H1 (cell line): ENCODE results near the gene MBTPS1. TPM values are rescaled to one million over a fixed set of nuclear protein-coding genes. Genes with fewer than 3 reads are reported as not detected.

Experiments
- CTCF ChIA-PET: fragments of 300-600 bp; sonication (Branson Sonifier 250); formaldehyde crosslinking; loops from one replicate; lab custom pipeline; 2021; ENCODE audit not compliant: partially characterized antibody; lab: Charles Lee
- POLR2A ChIA-PET: fragments of 300-600 bp; sonication (Branson Sonifier 250); formaldehyde crosslinking; loops from one replicate; lab custom pipeline; 2021; ENCODE audit warnings: inconsistent platforms; ENCODE audit not compliant: partially characterized antibody; lab: Charles Lee
- DNase-seq, 2 experiments: peaks; one replicate each; pipeline versions ENCODE4 v3.0.0 to v3.0.0-alpha.2; 2010 to 2022; ENCODE audit warnings: low spot score in 2 of 2, low read depth in 1 of 2, mixed read lengths in 1 of 2
- FAIRE-seq: peaks from 2 replicates; lab custom pipeline; 2011; peaks lifted over from hg19 to GRCh38; lab: Jason Lieb, UNC
- H2AFZ ChIP-seq: 2 replicates; pipeline ENCODE4 v1.8.1; 2012; ENCODE audit warnings: low read length, inconsistent platforms
- H2AK5ac ChIP-seq: 2 replicates; pipeline ENCODE4 v1.6.1; 2013; ENCODE audit warnings: low read depth, low read length
- H2BK120ac ChIP-seq: replicated peaks from 2 replicates; pipeline ENCODE3; 2013; ENCODE audit warnings: low read depth, low read length, inconsistent platforms
- H2BK12ac ChIP-seq: 2 replicates; pipeline ENCODE4 v1.6.1; 2013; ENCODE audit warnings: low read depth, low read length
- H2BK15ac ChIP-seq: 2 replicates; pipeline ENCODE4 v1.6.1; 2013; ENCODE audit warnings: low read length
- H2BK20ac ChIP-seq: 2 replicates; pipeline ENCODE4 v1.6.1; 2013; ENCODE audit warnings: low read length
- H2BK5ac ChIP-seq: 2 replicates; pipeline ENCODE4 v1.6.1; 2013; ENCODE audit warnings: low read depth, low read length
- H3K14ac ChIP-seq: 2 replicates; pipeline ENCODE4 v1.6.1; 2013; ENCODE audit warnings: inconsistent platforms; ENCODE audit not compliant: insufficient read length
- H3K18ac ChIP-seq: 2 replicates; pipeline ENCODE4 v1.6.1; 2013; ENCODE audit warnings: low read length; ENCODE audit errors: extremely low read depth
- H3K23ac ChIP-seq: 2 replicates; pipeline ENCODE4 v1.6.1; 2013; ENCODE audit warnings: inconsistent platforms; ENCODE audit not compliant: insufficient read length
- H3K23me2 ChIP-seq: 2 replicates; pipeline ENCODE4 v1.6.1; 2013; ENCODE audit warnings: low read depth, low read length
- H3K27ac ChIP-seq: 2 replicates; pipeline ENCODE4 v1.6.1; 2011; ENCODE audit warnings: low read depth, low read length, inconsistent platforms
- H3K27me3 ChIP-seq, 4 experiments: replicated peaks in 1 of 4; 1 replicate in 1 of 4; 2 replicates in 3 of 4; pipeline versions ENCODE4 v1.6.1 to v1.8.1; 2011 to 2013; ENCODE audit warnings: low read length in 3 of 4, mild to moderate bottlenecking in 3 of 4, inconsistent platforms in 2 of 4, mixed read lengths in 2 of 4, moderate library complexity in 1 of 4; ENCODE audit not compliant: control insufficient read depth in 3 of 4, insufficient read depth in 3 of 4; ENCODE audit errors: extremely low read depth in 1 of 4
- H3K36me3 ChIP-seq, 4 experiments: 2 replicates each; pipeline versions ENCODE4 v1.6.1 to v1.8.1; 2011 to 2013; ENCODE audit warnings: mild to moderate bottlenecking in 4 of 4, low read length in 3 of 4, moderate library complexity in 2 of 4, control low read depth in 1 of 4, inconsistent platforms in 1 of 4; ENCODE audit not compliant: insufficient read depth in 4 of 4, control insufficient read depth in 2 of 4
- H3K4ac ChIP-seq: replicated peaks from 2 replicates; pipeline ENCODE3; 2013; ENCODE audit warnings: low read length, low read depth, mixed read lengths, inconsistent platforms; ENCODE audit not compliant: insufficient read length
- H3K4me1 ChIP-seq, 4 experiments: replicated peaks in 1 of 4; 1 replicate in 1 of 4; 2 replicates in 3 of 4; pipeline versions ENCODE4 v1.6.1 to v1.8.1; 2011 to 2013; ENCODE audit warnings: low read length in 3 of 4, inconsistent platforms in 2 of 4, mixed read lengths in 1 of 4; ENCODE audit not compliant: insufficient read depth in 4 of 4, control insufficient read depth in 3 of 4
- H3K4me2 ChIP-seq, 2 experiments: 2 replicates each; pipeline versions ENCODE4 v1.6.1 to v1.8.1; 2011 to 2013; ENCODE audit warnings: low read depth in 2 of 2, low read length in 2 of 2, control low read depth in 1 of 2, inconsistent platforms in 1 of 2, mild to moderate bottlenecking in 1 of 2; ENCODE audit not compliant: insufficient read depth in 1 of 2
- H3K4me3 ChIP-seq, 4 experiments: fragments of 200-600, 300-600 bp in 1 of 4; sonication (generic), shearing (Covaris generic), sonication (Bioruptor Twin) in 1 of 4; 2 replicates each; pipeline versions ENCODE4 v1.5.1 to v1.8.1; 2011 to 2016; ENCODE audit warnings: low read length in 4 of 4, low read depth in 3 of 4, control low read depth in 2 of 4, inconsistent platforms in 2 of 4, mild to moderate bottlenecking in 2 of 4, mixed read lengths in 1 of 4, moderate library complexity in 1 of 4; ENCODE audit not compliant: insufficient read depth in 2 of 4; ENCODE audit errors: extremely low read depth in 1 of 4
- H3K56ac ChIP-seq: replicated peaks from 2 replicates; pipeline ENCODE3; 2013; ENCODE audit warnings: low read depth, mild to moderate bottlenecking, mixed read lengths, low read length, inconsistent platforms; ENCODE audit not compliant: insufficient read length
- H3K79me1 ChIP-seq: 2 replicates; pipeline ENCODE4 v1.6.1; 2013; ENCODE audit warnings: low read depth, low read length, control low read depth
- H3K79me2 ChIP-seq, 2 experiments: 2 replicates each; pipeline versions ENCODE4 v1.6.1 to v1.8.1; 2012 to 2013; ENCODE audit warnings: low read length in 2 of 2, mild to moderate bottlenecking in 2 of 2, inconsistent platforms in 1 of 2; ENCODE audit not compliant: insufficient read depth in 2 of 2, control insufficient read depth in 1 of 2
- H3K9ac ChIP-seq, 4 experiments: replicated peaks in 1 of 4; 1 replicate in 1 of 4; 2 replicates in 3 of 4; pipeline versions ENCODE4 v1.6.1 to v1.8.1; 2011 to 2013; ENCODE audit warnings: low read depth in 3 of 4, low read length in 3 of 4, control low read depth in 2 of 4, mild to moderate bottlenecking in 2 of 4, moderate library complexity in 2 of 4, inconsistent platforms in 1 of 4; ENCODE audit errors: extremely low read depth in 1 of 4
- H3K9me3 ChIP-seq, 2 experiments: 2 replicates each; pipeline versions ENCODE4 v1.6.1 to v1.8.1; 2012 to 2013; ENCODE audit warnings: mild to moderate bottlenecking in 2 of 2, moderate library complexity in 2 of 2, control low read depth in 1 of 2, inconsistent platforms in 1 of 2, low read depth in 1 of 2, low read length in 1 of 2, mixed read lengths in 1 of 2; ENCODE audit not compliant: insufficient read depth in 2 of 2
- H4K20me1 ChIP-seq, 2 experiments: replicated peaks in 1 of 2; 2 replicates each; pipeline versions ENCODE3 to v1.8.1; 2011 to 2013; ENCODE audit warnings: inconsistent platforms in 2 of 2, low read length in 2 of 2, mild to moderate bottlenecking in 1 of 2; ENCODE audit not compliant: insufficient read depth in 2 of 2, control insufficient read depth in 1 of 2
- H4K5ac ChIP-seq: 2 replicates; pipeline ENCODE4 v1.6.1; 2013; ENCODE audit warnings: low read length, low read depth, mixed read lengths, inconsistent platforms; ENCODE audit not compliant: insufficient read length
- H4K8ac ChIP-seq: 2 replicates; pipeline ENCODE4 v1.8.0; 2013; ENCODE audit warnings: mild to moderate bottlenecking, moderate library complexity, low read length, inconsistent platforms; ENCODE audit not compliant: insufficient read depth; ENCODE audit errors: extremely low read depth
- H4K91ac ChIP-seq: replicated peaks from 2 replicates; pipeline ENCODE3; 2013; ENCODE audit warnings: low read length, mixed read lengths, inconsistent platforms; ENCODE audit not compliant: insufficient read length
- CTBP2 ChIP-seq: IDR thresholded peaks from 2 replicates; pipeline ENCODE4 v1.7.0; 2011; ENCODE audit warnings: borderline replicate concordance, mild to moderate bottlenecking, moderate library complexity, mixed read lengths, low read length; ENCODE audit not compliant: insufficient read depth, insufficient read length
- HDAC2 ChIP-seq, 2 experiments: fragments of 300-600 bp in 1 of 2; sonication (generic) in 1 of 2; IDR thresholded peaks; 2 replicates each; pipeline ENCODE4 v1.6.1; 2011 to 2012; ENCODE audit warnings: low read depth in 2 of 2, low read length in 2 of 2, mild to moderate bottlenecking in 2 of 2, moderate library complexity in 2 of 2, borderline replicate concordance in 1 of 2, inconsistent platforms in 1 of 2
- PHF8 ChIP-seq: fragments of 200-600 bp; sonication (generic); conservative IDR thresholded peaks from 2 replicates; pipeline ENCODE4 v1.7.1; 2012; ENCODE audit warnings: low read depth, mild to moderate bottlenecking, inconsistent platforms, low read length, moderate library complexity
- TAF1 ChIP-seq: IDR thresholded peaks from 2 replicates; pipeline ENCODE4 v1.6.1; 2011; ENCODE audit warnings: mild to moderate bottlenecking, low read depth, low read length
- WGBS, 2 experiments: shearing (Covaris generic) in 1 of 2; methylation state at CpG; one replicate each; pipeline versions ENCODE4 v1.1.6 to v1.1.7; 2013 to 2015; ENCODE audit warnings: low lambda C conversion rate in 2 of 2, mixed read lengths in 2 of 2, inconsistent platforms in 1 of 2, low coverage in 1 of 2, missing lambda C conversion rate in 1 of 2; ENCODE audit not compliant: insufficient replicate concordance in 2 of 2, insufficient coverage in 1 of 2, insufficient read length in 1 of 2; ENCODE audit errors: extremely low coverage in 1 of 2, missing lambda C conversion rate in 1 of 2; 5-methylcytosine and 5-hydroxymethylcytosine counted together
- polyA plus RNA-seq, 7 experiments: library from polyadenylated mRNA; depleted of rRNA in 3 of 7; stranded (reverse) in 5 of 7; unstranded in 2 of 7; fragments of >200 nt in 5 of 7; fragments of 200-250 nt in 2 of 7; gene quantifications; 1 replicate in 5 of 7; 2 replicates in 1 of 7; 4 replicates in 1 of 7; pipeline versions ENCODE4 v1.2.1 to v1.2.3, GENCODE V29; 2011 to 2013; ENCODE audit warnings: missing spikeins in 2 of 7, mixed read lengths in 2 of 7
- total RNA-seq: library from RNA; stranded (reverse); fragmentation: NEBNext Ultra II Directional; extraction: Animal tissue kit (Norgen Biotek cat#: 25700); gene quantifications from 2 replicates; pipeline ENCODE4 v1.2.1, GENCODE V29; 2021
- TF ChIP-seq, protein P1 (sequence below): IDR thresholded peaks from 2 replicates; pipeline ENCODE4 v1.6.1; 2012; ENCODE audit warnings: low read length, inconsistent platforms
- TF ChIP-seq, protein P2 (sequence below): IDR thresholded peaks from 2 replicates; pipeline ENCODE4 v1.6.1; 2011; ENCODE audit warnings: low read length, improper control_type of control experiment
- TF ChIP-seq, protein P3 (sequence below): IDR thresholded peaks from 2 replicates; pipeline ENCODE4 v1.6.1; 2012; ENCODE audit warnings: inconsistent platforms

The MBTPS1 gene
- total and polyA plus RNA-seq, 2 of the 8 experiments (the other 6 are each of a cell fraction or from before 2014, with no cell fraction given) = 30.6 to 53.3 TPM

DNA sequence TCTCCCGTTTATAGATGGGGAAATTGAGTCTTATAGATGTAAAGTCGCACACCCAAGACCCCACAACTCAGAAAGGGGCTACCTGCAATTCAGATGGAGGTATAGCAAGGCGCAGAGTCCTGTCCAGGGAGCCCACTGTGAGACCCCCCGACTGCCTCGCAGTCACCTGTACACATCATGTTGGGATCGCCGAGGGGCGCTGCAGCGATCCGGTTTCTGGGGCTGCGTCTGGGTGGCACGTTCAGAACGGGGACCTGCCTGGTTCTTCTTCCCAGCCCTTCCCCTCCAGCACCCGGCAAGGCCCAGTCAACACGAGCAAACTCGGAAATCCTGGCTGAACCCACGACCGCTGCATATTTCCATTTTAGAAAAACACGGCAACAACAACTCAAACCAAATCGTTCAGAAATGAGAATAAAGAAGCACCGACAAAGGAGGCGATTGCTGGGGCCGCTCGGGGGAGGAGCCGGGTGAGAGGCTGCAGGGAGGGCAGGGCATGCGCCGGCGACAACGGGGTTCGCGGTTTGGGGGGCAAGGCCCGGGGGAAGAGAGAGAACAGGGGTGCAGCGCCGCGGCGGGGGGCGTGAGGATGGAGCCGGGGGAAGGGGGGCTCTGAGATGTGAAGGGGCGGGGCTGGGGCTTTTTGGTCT, 27.6 kb upstream of the MBTPS1 start:
- no peak overlapping the region for H2AK5ac ChIP-seq
- H3K56ac ChIP-seq = no peak overlapping the region
- WGBS, 2 experiments = 2% methylated on average over 25 of the region's 39 CpGs; no CpG with 5 or more reads in 1 of the 2 experiments
- peaks cover 0 to 7% (median 3%) of the 10 kb centered on the region in 4 experiments; a peak in 2 of 7 replicates for H3K27me3 ChIP-seq
- H3K9me3 ChIP-seq = no peaks in the 10 kb centered on the region
- H3K4ac ChIP-seq = no peak overlapping the region
- peak overlapping the region; percentile 40 to 73 (median 60) for H3K9ac ChIP-seq
- H3K79me2 ChIP-seq = peaks cover 5 to 43% of the 10 kb centered on the region in 2 experiments; a peak in 3 of 4 replicates
- H3K27ac ChIP-seq = no peak overlapping the region
- H3K4me2 ChIP-seq = peak overlapping the region; percentile 89 to 97
- H3K36me3 ChIP-seq = peaks cover 0 to 3% (median 0%) of the 10 kb centered on the region in 4 experiments; a peak in 1 of 8 replicates
- peaks cover 8% of the 10 kb centered on the region; the same call in 1 of the 2 replicates for H3K23me2 ChIP-seq
- no peak overlapping the region for H2BK20ac ChIP-seq
- POLR2A ChIA-PET = interaction anchor here (0.8 to 1.0 kb wide), 2 partner anchors 9 to 16 kb away, joined by 3 read pairs; no protein-coding TSS in a partner anchor
- FAIRE-seq = no peak
- DNase-seq = peak in 1 of 2 experiments; percentile 66
- no peak overlapping the region for H3K23ac ChIP-seq
- H3K4me3 ChIP-seq = peak overlapping the region; percentile 88 to 97 (median 92)
- peaks cover 8% of the 10 kb centered on the region for H3K79me1 ChIP-seq
- no peak overlapping the region for H2BK12ac ChIP-seq
- no peak overlapping the region for H3K14ac ChIP-seq
- H4K5ac ChIP-seq = no peak overlapping the region
- peaks cover 2 to 13% (median 6%) of the 10 kb centered on the region in 4 experiments for H3K4me1 ChIP-seq
- H2BK5ac ChIP-seq = no peak overlapping the region; the same call in 1 of the 2 replicates
- no peak overlapping the region for H4K91ac ChIP-seq
- H4K20me1 ChIP-seq = peaks cover 3 to 6% of the 10 kb centered on the region in 2 experiments
- H2BK120ac ChIP-seq = no peak overlapping the region
- CTCF ChIA-PET = interaction anchor here (0.8 to 2.0 kb wide), 4 partner anchors 12 to 60 kb away, joined by 3 to 5 read pairs (median 4); no protein-coding TSS in a partner anchor
- no peak overlapping the region for H2AFZ ChIP-seq
- no peak overlapping the region for H3K18ac ChIP-seq
- peak overlapping the region; percentile 87 for H4K8ac ChIP-seq
- no peak overlapping the region for H2BK15ac ChIP-seq
- no peak; a peak in 1 of 4 replicates for TF ChIP-seq HDAC2 (IDR thresholded peaks at IDR 0.05; ENCODE audit: borderline replicate concordance in 1 of 2, low read depth in 2 of 2, low read length in 2 of 2)
- TF ChIP-seq, protein P1, sequence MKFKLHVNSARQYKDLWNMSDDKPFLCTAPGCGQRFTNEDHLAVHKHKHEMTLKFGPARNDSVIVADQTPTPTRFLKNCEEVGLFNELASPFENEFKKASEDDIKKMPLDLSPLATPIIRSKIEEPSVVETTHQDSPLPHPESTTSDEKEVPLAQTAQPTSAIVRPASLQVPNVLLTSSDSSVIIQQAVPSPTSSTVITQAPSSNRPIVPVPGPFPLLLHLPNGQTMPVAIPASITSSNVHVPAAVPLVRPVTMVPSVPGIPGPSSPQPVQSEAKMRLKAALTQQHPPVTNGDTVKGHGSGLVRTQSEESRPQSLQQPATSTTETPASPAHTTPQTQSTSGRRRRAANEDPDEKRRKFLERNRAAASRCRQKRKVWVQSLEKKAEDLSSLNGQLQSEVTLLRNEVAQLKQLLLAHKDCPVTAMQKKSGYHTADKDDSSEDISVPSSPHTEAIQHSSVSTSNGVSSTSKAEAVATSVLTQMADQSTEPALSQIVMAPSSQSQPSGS = no peak
- TF ChIP-seq PHF8 = 0 out of 2 replicates have a peak, but pooled peaks have one; percentile 8
- TF ChIP-seq, protein P2, sequence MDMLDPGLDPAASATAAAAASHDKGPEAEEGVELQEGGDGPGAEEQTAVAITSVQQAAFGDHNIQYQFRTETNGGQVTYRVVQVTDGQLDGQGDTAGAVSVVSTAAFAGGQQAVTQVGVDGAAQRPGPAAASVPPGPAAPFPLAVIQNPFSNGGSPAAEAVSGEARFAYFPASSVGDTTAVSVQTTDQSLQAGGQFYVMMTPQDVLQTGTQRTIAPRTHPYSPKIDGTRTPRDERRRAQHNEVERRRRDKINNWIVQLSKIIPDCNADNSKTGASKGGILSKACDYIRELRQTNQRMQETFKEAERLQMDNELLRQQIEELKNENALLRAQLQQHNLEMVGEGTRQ = no peak
- 0 out of 2 replicates have a peak, but pooled peaks have one; percentile 17 for TF ChIP-seq TAF1
- TF ChIP-seq CTBP2 = peak; percentile 23
- TF ChIP-seq, protein P3, sequence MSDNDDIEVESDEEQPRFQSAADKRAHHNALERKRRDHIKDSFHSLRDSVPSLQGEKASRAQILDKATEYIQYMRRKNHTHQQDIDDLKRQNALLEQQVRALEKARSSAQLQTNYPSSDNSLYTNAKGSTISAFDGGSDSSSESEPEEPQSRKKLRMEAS = peak; percentile 15; the same call in 1 of the 2 replicates
